ENCODE measurements around the gene PHF13. TPM values are rescaled to one million over a fixed set of nuclear protein-coding genes. Genes with fewer than 3 reads are reported as not detected.
A peak's percentile ranks its signal among the peaks of the same experiment; 100 is the strongest.

Gene PHF13
- total and polyA plus RNA-seq, 9 of the 15 experiments (the other 6 are each of a cell fraction or from before 2014, with no cell fraction given): 1.8 to 36.1 (median 11.7) TPM

DNA sequence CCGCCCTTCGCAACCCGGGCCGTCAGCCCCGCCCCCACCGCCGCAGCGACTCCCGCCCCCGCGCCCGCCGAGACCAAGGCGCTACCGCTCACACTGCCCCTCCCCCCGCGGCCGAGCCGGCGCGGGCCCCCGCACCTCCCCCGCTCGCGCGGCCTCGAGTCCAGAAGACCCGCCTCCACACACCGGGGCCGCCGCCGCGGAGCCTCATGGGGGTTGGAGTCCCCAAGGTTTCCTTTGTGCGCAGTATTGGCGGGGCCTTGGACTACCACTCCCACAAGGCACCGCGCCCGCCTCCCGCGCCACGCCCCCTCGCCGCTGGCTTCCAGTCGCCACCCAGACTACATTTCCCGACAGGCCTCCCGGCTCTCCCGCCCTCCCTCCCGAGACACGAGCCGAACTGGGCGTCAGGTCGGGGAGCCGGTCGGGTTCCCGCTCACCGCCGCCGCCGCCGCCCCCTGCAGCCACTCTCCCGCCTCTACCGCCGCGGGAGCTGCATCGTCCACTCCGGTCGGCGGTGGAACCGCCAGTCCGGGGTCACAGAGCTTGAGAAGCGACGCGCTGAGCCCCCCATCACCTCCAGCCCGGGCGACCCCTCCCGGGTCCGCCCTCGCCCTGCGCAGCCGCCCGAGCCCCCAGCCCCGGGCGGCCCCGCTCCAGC, at the start of gene PHF13 (continued):
- no peak for TF ChIP-seq GABPB2 (CRISPR knock-in tag; conservative IDR thresholded peaks at IDR 0.05)
- no peak for TF ChIP-seq CC2D1A (IDR thresholded peaks at IDR 0.05)
- TF ChIP-seq HDAC1 (IDR thresholded peaks at IDR 0.05): peak in 1 of 2 experiments; percentile 42; a peak in 1 of 4 replicates
- TF ChIP-seq ZNF639 (CRISPR knock-in tag; conservative IDR thresholded peaks at IDR 0.05 in 1 of 2, IDR thresholded peaks at IDR 0.05 in 1 of 2): peak in 1 of 2 experiments; percentile 100; a peak in 2 of 4 replicates
- TF ChIP-seq, protein P1, sequence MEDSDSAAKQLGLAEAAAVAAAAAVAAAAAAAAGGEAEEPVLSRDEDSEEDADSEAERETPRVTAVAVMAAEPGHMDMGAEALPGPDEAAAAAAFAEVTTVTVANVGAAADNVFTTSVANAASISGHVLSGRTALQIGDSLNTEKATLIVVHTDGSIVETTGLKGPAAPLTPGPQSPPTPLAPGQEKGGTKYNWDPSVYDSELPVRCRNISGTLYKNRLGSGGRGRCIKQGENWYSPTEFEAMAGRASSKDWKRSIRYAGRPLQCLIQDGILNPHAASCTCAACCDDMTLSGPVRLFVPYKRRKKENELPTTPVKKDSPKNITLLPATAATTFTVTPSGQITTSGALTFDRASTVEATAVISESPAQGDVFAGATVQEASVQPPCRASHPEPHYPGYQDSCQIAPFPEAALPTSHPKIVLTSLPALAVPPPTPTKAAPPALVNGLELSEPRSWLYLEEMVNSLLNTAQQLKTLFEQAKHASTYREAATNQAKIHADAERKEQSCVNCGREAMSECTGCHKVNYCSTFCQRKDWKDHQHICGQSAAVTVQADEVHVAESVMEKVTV (CRISPR knock-in tag; IDR thresholded peaks at IDR 0.05): peak; percentile 70; the same call in 1 of the 2 replicates
- no peak for TF ChIP-seq BRF2 (IDR thresholded peaks at IDR 0.05; ENCODE audit: borderline replicate concordance, insufficient read depth, insufficient read length)
- no peak for TF ChIP-seq HIVEP1 (CRISPR knock-in tag; IDR thresholded peaks at IDR 0.05)
- TF ChIP-seq NRF1 (conservative IDR thresholded peaks at IDR 0.05 in 1 of 2, IDR thresholded peaks at IDR 0.05 in 1 of 2): peak; percentile 76 to 80
- peak; percentile 36; the same call in 1 of the 2 replicates for TF ChIP-seq POLR2AphosphoS2 (IDR thresholded peaks at IDR 0.05; ENCODE audit: low read length)
- no peak for TF ChIP-seq TSC22D4 (tag; IDR thresholded peaks at IDR 0.05)
- TF ChIP-seq, protein P2, sequence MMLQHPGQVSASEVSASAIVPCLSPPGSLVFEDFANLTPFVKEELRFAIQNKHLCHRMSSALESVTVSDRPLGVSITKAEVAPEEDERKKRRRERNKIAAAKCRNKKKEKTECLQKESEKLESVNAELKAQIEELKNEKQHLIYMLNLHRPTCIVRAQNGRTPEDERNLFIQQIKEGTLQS (IDR thresholded peaks at IDR 0.05): no peak
- TF ChIP-seq, protein P2 (CRISPR knock-in tag; conservative IDR thresholded peaks at IDR 0.05): no peak
- TF ChIP-seq CBX3 (IDR thresholded peaks at IDR 0.05; ENCODE audit: borderline replicate concordance in 1 of 2, low read length in 2 of 2): no peak
- 0 out of 2 replicates have a peak, but pooled peaks have one; percentile 22 for TF ChIP-seq JUN (IDR thresholded peaks at IDR 0.05; ENCODE audit: borderline replicate concordance, low read depth, low read length)
- no peak for TF ChIP-seq JUN (CRISPR knock-in tag; IDR thresholded peaks at IDR 0.05; ENCODE audit: borderline replicate concordance)
- TF ChIP-seq, protein P3, sequence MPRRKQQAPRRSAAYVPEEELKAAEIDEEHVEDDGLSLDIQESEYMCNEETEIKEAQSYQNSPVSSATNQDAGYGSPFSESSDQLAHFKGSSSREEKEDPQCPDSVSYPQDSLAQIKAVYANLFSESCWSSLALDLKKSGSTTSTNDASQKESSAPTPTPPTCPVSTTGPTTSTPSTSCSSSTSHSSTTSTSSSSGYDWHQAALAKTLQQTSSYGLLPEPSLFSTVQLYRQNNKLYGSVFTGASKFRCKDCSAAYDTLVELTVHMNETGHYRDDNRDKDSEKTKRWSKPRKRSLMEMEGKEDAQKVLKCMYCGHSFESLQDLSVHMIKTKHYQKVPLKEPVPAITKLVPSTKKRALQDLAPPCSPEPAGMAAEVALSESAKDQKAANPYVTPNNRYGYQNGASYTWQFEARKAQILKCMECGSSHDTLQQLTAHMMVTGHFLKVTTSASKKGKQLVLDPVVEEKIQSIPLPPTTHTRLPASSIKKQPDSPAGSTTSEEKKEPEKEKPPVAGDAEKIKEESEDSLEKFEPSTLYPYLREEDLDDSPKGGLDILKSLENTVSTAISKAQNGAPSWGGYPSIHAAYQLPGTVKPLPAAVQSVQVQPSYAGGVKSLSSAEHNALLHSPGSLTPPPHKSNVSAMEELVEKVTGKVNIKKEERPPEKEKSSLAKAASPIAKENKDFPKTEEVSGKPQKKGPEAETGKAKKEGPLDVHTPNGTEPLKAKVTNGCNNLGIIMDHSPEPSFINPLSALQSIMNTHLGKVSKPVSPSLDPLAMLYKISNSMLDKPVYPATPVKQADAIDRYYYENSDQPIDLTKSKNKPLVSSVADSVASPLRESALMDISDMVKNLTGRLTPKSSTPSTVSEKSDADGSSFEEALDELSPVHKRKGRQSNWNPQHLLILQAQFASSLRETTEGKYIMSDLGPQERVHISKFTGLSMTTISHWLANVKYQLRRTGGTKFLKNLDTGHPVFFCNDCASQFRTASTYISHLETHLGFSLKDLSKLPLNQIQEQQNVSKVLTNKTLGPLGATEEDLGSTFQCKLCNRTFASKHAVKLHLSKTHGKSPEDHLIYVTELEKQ (CRISPR knock-in tag; IDR thresholded peaks at IDR 0.05): no peak
- TF ChIP-seq TCF7L2 (IDR thresholded peaks at IDR 0.05; ENCODE audit: low read depth, low read length): no peak
- TF ChIP-seq MYNN (IDR thresholded peaks at IDR 0.05): 0 out of 2 replicates have a peak, but pooled peaks have one; percentile 20
- no peak for TF ChIP-seq MYNN (CRISPR knock-in tag; IDR thresholded peaks at IDR 0.05)

Data from K562 (cell line).